ENCODE results near the gene ZSCAN16.

ZSCAN16 gene

DNA sequence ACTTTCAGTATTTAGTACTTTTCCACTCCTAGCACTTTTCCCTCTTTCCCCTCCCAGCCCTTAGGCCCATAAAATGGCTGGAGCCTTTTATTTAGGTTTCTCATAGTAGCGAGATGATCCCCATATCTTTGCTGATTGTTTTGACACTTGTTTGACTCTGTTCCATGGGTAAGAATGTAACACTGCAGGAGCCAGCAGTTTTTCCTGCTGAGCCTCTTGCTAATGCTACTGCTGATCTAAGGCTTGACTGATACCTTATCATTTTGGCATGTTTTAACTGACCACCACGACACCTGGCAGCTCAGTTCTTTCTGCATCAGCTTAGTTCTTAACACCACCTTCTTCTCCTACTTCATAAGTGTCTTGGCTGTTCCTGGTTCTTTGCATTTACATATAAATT, 46.9 kb downstream of the ZSCAN16 start:
- no peak for DNase-seq (ENCODE audit: low read depth)
- TF ChIP-seq, protein P1, sequence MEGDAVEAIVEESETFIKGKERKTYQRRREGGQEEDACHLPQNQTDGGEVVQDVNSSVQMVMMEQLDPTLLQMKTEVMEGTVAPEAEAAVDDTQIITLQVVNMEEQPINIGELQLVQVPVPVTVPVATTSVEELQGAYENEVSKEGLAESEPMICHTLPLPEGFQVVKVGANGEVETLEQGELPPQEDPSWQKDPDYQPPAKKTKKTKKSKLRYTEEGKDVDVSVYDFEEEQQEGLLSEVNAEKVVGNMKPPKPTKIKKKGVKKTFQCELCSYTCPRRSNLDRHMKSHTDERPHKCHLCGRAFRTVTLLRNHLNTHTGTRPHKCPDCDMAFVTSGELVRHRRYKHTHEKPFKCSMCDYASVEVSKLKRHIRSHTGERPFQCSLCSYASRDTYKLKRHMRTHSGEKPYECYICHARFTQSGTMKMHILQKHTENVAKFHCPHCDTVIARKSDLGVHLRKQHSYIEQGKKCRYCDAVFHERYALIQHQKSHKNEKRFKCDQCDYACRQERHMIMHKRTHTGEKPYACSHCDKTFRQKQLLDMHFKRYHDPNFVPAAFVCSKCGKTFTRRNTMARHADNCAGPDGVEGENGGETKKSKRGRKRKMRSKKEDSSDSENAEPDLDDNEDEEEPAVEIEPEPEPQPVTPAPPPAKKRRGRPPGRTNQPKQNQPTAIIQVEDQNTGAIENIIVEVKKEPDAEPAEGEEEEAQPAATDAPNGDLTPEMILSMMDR (IDR thresholded peaks at IDR 0.05; ENCODE audit: low read depth, low read length, missing control alignments) = no peak
- no peak overlapping the region for H3K4me3 ChIP-seq (ENCODE audit: low read depth, low read length)

DNA sequence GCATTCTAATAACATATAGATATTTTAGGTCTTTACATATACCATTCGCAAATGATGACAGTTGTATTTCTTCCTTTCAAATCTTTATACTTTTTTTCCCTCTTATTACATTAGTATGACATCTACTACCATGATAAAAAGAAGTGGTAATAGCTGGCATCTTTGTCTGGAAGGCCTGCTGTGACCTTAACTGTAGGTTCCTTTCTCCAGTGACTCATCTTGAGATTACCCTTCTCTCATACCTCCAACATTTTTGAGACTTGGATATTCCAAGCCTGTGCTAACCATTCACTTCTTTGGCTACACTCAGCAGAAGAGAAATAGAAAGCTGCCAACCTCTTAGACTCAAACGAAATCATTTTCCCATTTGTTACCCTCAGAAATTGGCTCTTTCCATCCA, 47.6 kb downstream of the ZSCAN16 start:
- TF ChIP-seq, protein P1 (IDR thresholded peaks at IDR 0.05; ENCODE audit: low read depth, low read length, missing control alignments) = no peak
- H3K4me3 ChIP-seq (ENCODE audit: low read depth, low read length) = no peak overlapping the region
- no peak for DNase-seq (ENCODE audit: low read depth)

DNA sequence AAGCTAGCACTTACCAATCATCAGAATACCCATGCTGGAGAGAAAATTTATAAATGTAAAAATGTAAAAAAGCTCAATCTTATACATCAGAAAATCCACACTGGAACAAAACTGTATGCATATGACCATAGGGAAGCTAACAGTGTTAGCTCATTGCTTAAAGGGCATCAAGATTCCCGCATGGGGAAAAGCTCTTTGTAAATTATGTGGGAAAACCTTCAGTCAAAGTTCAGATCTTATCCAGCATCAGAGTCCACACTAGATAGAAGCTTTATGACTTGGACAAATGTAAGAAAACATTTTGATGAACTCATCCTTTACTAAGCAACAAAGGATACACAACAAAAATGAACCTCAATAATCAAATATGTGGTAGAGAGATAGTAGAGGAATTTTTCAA, 52.0 kb downstream of the ZSCAN16 start:
- no peak overlapping the region for H3K4me3 ChIP-seq (ENCODE audit: low read depth, low read length)
- DNase-seq (ENCODE audit: low read depth) = no peak
- TF ChIP-seq, protein P1 (IDR thresholded peaks at IDR 0.05; ENCODE audit: low read depth, low read length, missing control alignments) = no peak

Measured in GM12864 (cell line).